Activated B cell treated with CpG ODN at 0.5 μM for 24 hours (primary cell): ENCODE measurements around the gene SLC30A7. TPM values are rescaled to one million over a fixed set of nuclear protein-coding genes. Genes with fewer than 3 reads are reported as not detected.

ENCODE experiments used
- ATAC-seq: fragments of 200-7000 bp; cut with Tn5 transposase; one replicate; pipeline ENCODE4 v1.10.0; 2021; ENCODE audit warnings: low read depth, mild to moderate bottlenecking, moderate library complexity
- CTCF ChIA-PET: fragments of 350-600 bp; sonication (Branson Sonifier 250); formaldehyde crosslinking; loops from one replicate; lab custom pipeline; 2021; ENCODE audit warnings: antibody characterized with exemption; lab: Charles Lee
- POLR2A ChIA-PET: fragments of 350-600 bp; sonication (Branson Sonifier 250); formaldehyde crosslinking; loops from one replicate; lab custom pipeline; 2021; ENCODE audit warnings: antibody characterized with exemption; lab: Charles Lee
- DNase-seq: peaks from one replicate; pipeline ENCODE4 v3.0.0; 2022
- H3K27ac Mint-ChIP-seq: one replicate; pipeline ENCODE4 v1.8.0; 2020; ENCODE audit warnings: mixed read lengths
- H3K27me3 Mint-ChIP-seq: one replicate; pipeline ENCODE4 v1.8.0; 2021; ENCODE audit warnings: mixed read lengths
- H3K36me3 Mint-ChIP-seq: one replicate; pipeline ENCODE4 v1.8.0; 2021; ENCODE audit warnings: low read depth, mixed read lengths
- H3K4me1 Mint-ChIP-seq: one replicate; pipeline ENCODE4 v1.8.0; 2021; ENCODE audit warnings: mixed read lengths
- H3K4me3 Mint-ChIP-seq: one replicate; pipeline ENCODE4 v1.8.0; 2020; ENCODE audit warnings: mild to moderate bottlenecking, mixed read lengths
- H3K9me3 Mint-ChIP-seq: one replicate; pipeline ENCODE4 v1.8.0; 2020; ENCODE audit warnings: mixed read lengths
- CTCF ChIP-seq: fragments of 200-600 bp; IDR thresholded peaks from one replicate; pipeline ENCODE4 v1.8.0; 2022; ENCODE audit warnings: antibody characterized with exemption, mild to moderate bottlenecking
- intact Hi-C: fragments of 100-400 bp; cut with micrococcal nuclease; formaldehyde crosslinking; loops from one replicate; pipeline ENCODE4 v1.15.1; 2024
- total RNA-seq: library from RNA; stranded (reverse); gene quantifications from 2 replicates; pipeline ENCODE4 v1.2.3, GENCODE V29; 2022

Gene SLC30A7
- total RNA-seq, 1 donor from 2014 or later: 25.7 TPM

- Mint-ChIP-seq H3K27me3 (no peaks in the 10 kb centered on the region), H3K4me1 (peaks cover 40% of the 10 kb centered on the region), H3K36me3 (peaks cover 29% of the 10 kb centered on the region), H3K27ac (no peak overlapping the region), H3K9me3 (no peaks in the 10 kb centered on the region), H3K4me3 (no peak overlapping the region)
- POLR2A ChIA-PET: no interaction called here
- CTCF ChIA-PET: no interaction called here
- ATAC-seq (no peak), DNase-seq (no peak)
- intact Hi-C loops: no loop called here
- TF ChIP-seq CTCF: no peak
Measured at GRCh38 chr1:101000131-101000873, 104.4 kb downstream of the SLC30A7 start.

GRCh38 chr1:101002551-101002950, 106.7 kb downstream of the SLC30A7 start:
- Mint-ChIP-seq H3K36me3 (peaks cover 30% of the 10 kb centered on the region), H3K4me1 (peaks cover 31% of the 10 kb centered on the region), H3K9me3 (no peaks in the 10 kb centered on the region), H3K4me3 (no peak overlapping the region), H3K27ac (peak overlapping the region; percentile 26), H3K27me3 (no peaks in the 10 kb centered on the region)
- POLR2A ChIA-PET: interaction anchor here (1.0 kb wide), 1 partner anchor 236 kb away, joined by 7 read pairs; no protein-coding TSS in a partner anchor
- TF ChIP-seq CTCF: no peak
- no peak for DNase-seq
- intact Hi-C loops: no loop called here
- peak; percentile 40 for ATAC-seq
- CTCF ChIA-PET: interaction anchor here (1.5 kb wide), 1 partner anchor 286 kb away, joined by 3 read pairs; no protein-coding TSS in a partner anchor

GRCh38 chr1:101003012-101003650, 107.2 kb downstream of the SLC30A7 start:
- H3K9me3 Mint-ChIP-seq: no peaks in the 10 kb centered on the region
- ChIA-PET POLR2A (interaction anchor here (1.0 kb wide), 1 partner anchor 235 kb away, joined by 7 read pairs; no protein-coding TSS in a partner anchor), CTCF (interaction anchor here (1.5 kb wide), 1 partner anchor 285 kb away, joined by 3 read pairs; no protein-coding TSS in a partner anchor)
- H3K27me3 Mint-ChIP-seq: no peaks in the 10 kb centered on the region
- TF ChIP-seq CTCF: no peak
- peak overlapping the region; percentile 26 for H3K27ac Mint-ChIP-seq
- no peak overlapping the region for H3K4me3 Mint-ChIP-seq
- peaks cover 31% of the 10 kb centered on the region for H3K4me1 Mint-ChIP-seq
- no peak for ATAC-seq
- DNase-seq: no peak
- peaks cover 32% of the 10 kb centered on the region for H3K36me3 Mint-ChIP-seq
- intact Hi-C loops: no loop called here

GRCh38 chr1:101004061-101004460, 108.2 kb downstream of the SLC30A7 start:
- Mint-ChIP-seq H3K27me3 (no peaks in the 10 kb centered on the region), H3K4me3 (no peak overlapping the region), H3K4me1 (peaks cover 31% of the 10 kb centered on the region), H3K9me3 (no peaks in the 10 kb centered on the region), H3K36me3 (peaks cover 35% of the 10 kb centered on the region), H3K27ac (no peak overlapping the region)
- ChIA-PET CTCF (interaction anchor here (1.5 kb wide), 1 partner anchor 284 kb away, joined by 3 read pairs; no protein-coding TSS in a partner anchor), POLR2A (no interaction called here)
- no peak for ATAC-seq
- no peak for DNase-seq
- intact Hi-C loops: no loop called here
- TF ChIP-seq CTCF: no peak

GRCh38 chr1:101004670-101005069, 108.8 kb downstream of the SLC30A7 start:
- Mint-ChIP-seq H3K4me1 (peaks cover 31% of the 10 kb centered on the region), H3K36me3 (peaks cover 37% of the 10 kb centered on the region), H3K27me3 (no peaks in the 10 kb centered on the region), H3K9me3 (no peaks in the 10 kb centered on the region), H3K4me3 (no peak overlapping the region), H3K27ac (no peak overlapping the region)
- DNase-seq (no peak), ATAC-seq (no peak)
- TF ChIP-seq CTCF: no peak
- POLR2A ChIA-PET: no interaction called here
- intact Hi-C loops: no loop called here
- CTCF ChIA-PET: no interaction called here
